Measurements from ENCODE around the gene FSTL5.

FSTL5 gene

GRCh38 chr4:162154862-162155540 is 8.8 kb downstream of the FSTL5 start:
- WGBS, 2 donors (ENCODE audit: extremely low coverage in 2 of 2, insufficient read length in 2 of 2, insufficient replicate concordance in 1 of 2): no CpG with 5 or more reads among the region's 7 CpGs
- no peak for DNase-seq (ENCODE audit: low spot score)
- no peak overlapping the region for H3K18ac ChIP-seq (ENCODE audit: low read length)

GRCh38 chr4:162151850-162152249 is 11.9 kb downstream of the FSTL5 start:
- Histone ChIP-seq H2BK12ac (ENCODE audit: low read length) (no peak overlapping the region), H3K14ac (ENCODE audit: low read length) (no peak overlapping the region), H3K9me3 (replicated peaks in 1 of 2; ENCODE audit: control insufficient read depth in 2 of 2, insufficient read depth in 1 of 2, low read depth in 1 of 2, low read length in 2 of 2) (no peaks in the 10 kb centered on the region), H3K9ac (ENCODE audit: low read depth, low read length, poor library complexity) (no peak overlapping the region), H3K18ac (ENCODE audit: low read length) (no peak overlapping the region), H2AFZ (ENCODE audit: low read length) (peak overlapping the region; percentile 73), H3K79me1 (ENCODE audit: low read depth, low read length) (no peaks in the 10 kb centered on the region), H2BK15ac (ENCODE audit: low read length) (no peak overlapping the region), H3K23ac (ENCODE audit: low read depth, low read length, poor library complexity) (no peak overlapping the region), H3K4me1 (ENCODE audit: control insufficient read depth in 2 of 2, insufficient read depth in 1 of 2, low read depth in 1 of 2, low read length in 2 of 2) (no peaks in the 10 kb centered on the region), H3K27ac (replicated peaks; ENCODE audit: low read length) (no peak overlapping the region), H3K27me3 (ENCODE audit: control insufficient read depth in 3 of 3, insufficient read depth in 3 of 3, low read depth in 1 of 3, low read length in 3 of 3) (no peaks in the 10 kb centered on the region), H3K4me3 (ENCODE audit: low read length in 2 of 2) (no peak overlapping the region), H2BK120ac (ENCODE audit: low read depth, low read length) (no peak overlapping the region), H2AK5ac (ENCODE audit: low read depth, low read length) (no peak overlapping the region), H3K36me3 (replicated peaks in 1 of 2; ENCODE audit: control insufficient read depth in 2 of 2, insufficient read depth in 2 of 2, low read length in 2 of 2) (no peaks in the 10 kb centered on the region), H2BK5ac (ENCODE audit: low read length) (no peak overlapping the region), H3K4ac (ENCODE audit: low read length) (no peak overlapping the region), H4K91ac (ENCODE audit: low read depth, low read length, poor library complexity) (no peak overlapping the region), H4K8ac (ENCODE audit: low read depth, low read length) (no peak overlapping the region), H3K4me2 (ENCODE audit: insufficient read depth, low read length, poor library complexity, severe bottlenecking) (no peak overlapping the region)
- WGBS, 2 donors (ENCODE audit: extremely low coverage in 2 of 2, insufficient read length in 2 of 2, insufficient replicate concordance in 1 of 2): no CpG with 5 or more reads among the region's 4 CpGs
- DNase-seq (ENCODE audit: low spot score): no peak

More at GRCh38 chr4:162154862-162155540, 8.8 kb downstream of the FSTL5 start:
- Histone ChIP-seq H3K36me3 (replicated peaks in 1 of 2; ENCODE audit: control insufficient read depth in 2 of 2, insufficient read depth in 2 of 2, low read length in 2 of 2) (no peaks in the 10 kb centered on the region), H4K8ac (ENCODE audit: low read depth, low read length) (no peak overlapping the region), H2BK12ac (ENCODE audit: low read length) (no peak overlapping the region), H3K9me3 (replicated peaks in 1 of 2; ENCODE audit: control insufficient read depth in 2 of 2, insufficient read depth in 1 of 2, low read depth in 1 of 2, low read length in 2 of 2) (no peaks in the 10 kb centered on the region), H3K79me1 (ENCODE audit: low read depth, low read length) (no peaks in the 10 kb centered on the region), H4K91ac (ENCODE audit: low read depth, low read length, poor library complexity) (no peak overlapping the region), H2AFZ (ENCODE audit: low read length) (no peak overlapping the region), H3K4me1 (ENCODE audit: control insufficient read depth in 2 of 2, insufficient read depth in 1 of 2, low read depth in 1 of 2, low read length in 2 of 2) (no peaks in the 10 kb centered on the region), H3K4me3 (ENCODE audit: low read length in 2 of 2) (no peak overlapping the region), H3K27me3 (ENCODE audit: control insufficient read depth in 3 of 3, insufficient read depth in 3 of 3, low read depth in 1 of 3, low read length in 3 of 3) (no peaks in the 10 kb centered on the region), H3K4me2 (ENCODE audit: insufficient read depth, low read length, poor library complexity, severe bottlenecking) (no peak overlapping the region), H3K4ac (ENCODE audit: low read length) (no peak overlapping the region), H2BK15ac (ENCODE audit: low read length) (no peak overlapping the region), H2BK120ac (ENCODE audit: low read depth, low read length) (no peak overlapping the region), H3K23ac (ENCODE audit: low read depth, low read length, poor library complexity) (no peak overlapping the region), H2BK5ac (ENCODE audit: low read length) (no peak overlapping the region), H2AK5ac (ENCODE audit: low read depth, low read length) (no peak overlapping the region), H3K9ac (ENCODE audit: low read depth, low read length, poor library complexity) (no peak overlapping the region), H3K14ac (ENCODE audit: low read length) (no peak overlapping the region), H3K27ac (replicated peaks; ENCODE audit: low read length) (no peak overlapping the region)

- Histone ChIP-seq H3K14ac (ENCODE audit: low read length) (no peak overlapping the region), H3K9ac (ENCODE audit: low read depth, low read length, poor library complexity) (no peak overlapping the region), H2BK5ac (ENCODE audit: low read length) (no peak overlapping the region), H3K4me3 (ENCODE audit: low read length in 2 of 2) (no peak overlapping the region), H3K27ac (replicated peaks; ENCODE audit: low read length) (no peak overlapping the region), H2AFZ (ENCODE audit: low read length) (no peak overlapping the region), H3K9me3 (replicated peaks in 1 of 2; ENCODE audit: control insufficient read depth in 2 of 2, insufficient read depth in 1 of 2, low read depth in 1 of 2, low read length in 2 of 2) (no peaks in the 10 kb centered on the region), H3K36me3 (replicated peaks in 1 of 2; ENCODE audit: control insufficient read depth in 2 of 2, insufficient read depth in 2 of 2, low read length in 2 of 2) (no peaks in the 10 kb centered on the region), H3K27me3 (ENCODE audit: control insufficient read depth in 3 of 3, insufficient read depth in 3 of 3, low read depth in 1 of 3, low read length in 3 of 3) (no peaks in the 10 kb centered on the region), H2BK15ac (ENCODE audit: low read length) (no peak overlapping the region), H2BK120ac (ENCODE audit: low read depth, low read length) (no peak overlapping the region), H2AK5ac (ENCODE audit: low read depth, low read length) (no peak overlapping the region), H2BK12ac (ENCODE audit: low read length) (no peak overlapping the region), H3K4me1 (ENCODE audit: control insufficient read depth in 2 of 2, insufficient read depth in 1 of 2, low read depth in 1 of 2, low read length in 2 of 2) (no peaks in the 10 kb centered on the region), H3K4me2 (ENCODE audit: insufficient read depth, low read length, poor library complexity, severe bottlenecking) (no peak overlapping the region), H3K4ac (ENCODE audit: low read length) (no peak overlapping the region), H4K91ac (ENCODE audit: low read depth, low read length, poor library complexity) (no peak overlapping the region), H4K8ac (ENCODE audit: low read depth, low read length) (no peak overlapping the region), H3K23ac (ENCODE audit: low read depth, low read length, poor library complexity) (no peak overlapping the region), H3K79me1 (ENCODE audit: low read depth, low read length) (no peaks in the 10 kb centered on the region), H3K18ac (ENCODE audit: low read length) (no peak overlapping the region)
- no peak for DNase-seq (ENCODE audit: low spot score)
Observed at GRCh38 chr4:162151386-162151785, 12.4 kb downstream of the FSTL5 start.

- Histone ChIP-seq H3K4me2 (ENCODE audit: insufficient read depth, low read length, poor library complexity, severe bottlenecking) (no peak overlapping the region), H4K8ac (ENCODE audit: low read depth, low read length) (no peak overlapping the region)
- no CpG with 5 or more reads among the region's 2 CpGs for WGBS, 2 donors (ENCODE audit: extremely low coverage in 2 of 2, insufficient read length in 2 of 2, insufficient replicate concordance in 1 of 2)
Observed at GRCh38 chr4:162149644-162150043, 14.2 kb downstream of the FSTL5 start.

More at GRCh38 chr4:162149644-162150043, 14.2 kb downstream of the FSTL5 start:
- H3K18ac ChIP-seq (ENCODE audit: low read length): no peak overlapping the region
- no peak overlapping the region for H2BK15ac ChIP-seq (ENCODE audit: low read length)
- H3K23ac ChIP-seq (ENCODE audit: low read depth, low read length, poor library complexity): no peak overlapping the region
- no peaks in the 10 kb centered on the region for H3K9me3 ChIP-seq (replicated peaks in 1 of 2; ENCODE audit: control insufficient read depth in 2 of 2, insufficient read depth in 1 of 2, low read depth in 1 of 2, low read length in 2 of 2)
- H2BK5ac ChIP-seq (ENCODE audit: low read length): no peak overlapping the region
- H3K4ac ChIP-seq (ENCODE audit: low read length): no peak overlapping the region
- H3K27me3 ChIP-seq (ENCODE audit: control insufficient read depth in 3 of 3, insufficient read depth in 3 of 3, low read depth in 1 of 3, low read length in 3 of 3): no peaks in the 10 kb centered on the region
- no peak overlapping the region for H2AFZ ChIP-seq (ENCODE audit: low read length)
- no peak overlapping the region for H2AK5ac ChIP-seq (ENCODE audit: low read depth, low read length)
- H3K9ac ChIP-seq (ENCODE audit: low read depth, low read length, poor library complexity): no peak overlapping the region
- no peak overlapping the region for H2BK12ac ChIP-seq (ENCODE audit: low read length)
- no peak overlapping the region for H3K27ac ChIP-seq (replicated peaks; ENCODE audit: low read length)
- no peaks in the 10 kb centered on the region for H3K4me1 ChIP-seq (ENCODE audit: control insufficient read depth in 2 of 2, insufficient read depth in 1 of 2, low read depth in 1 of 2, low read length in 2 of 2)
- H3K4me3 ChIP-seq (ENCODE audit: low read length in 2 of 2): no peak overlapping the region
- H2BK120ac ChIP-seq (ENCODE audit: low read depth, low read length): no peak overlapping the region
- no peak overlapping the region for H3K14ac ChIP-seq (ENCODE audit: low read length)
- no peaks in the 10 kb centered on the region for H3K36me3 ChIP-seq (replicated peaks in 1 of 2; ENCODE audit: control insufficient read depth in 2 of 2, insufficient read depth in 2 of 2, low read length in 2 of 2)
- H3K79me1 ChIP-seq (ENCODE audit: low read depth, low read length): no peaks in the 10 kb centered on the region
- H4K91ac ChIP-seq (ENCODE audit: low read depth, low read length, poor library complexity): no peak overlapping the region
- no peak for DNase-seq (ENCODE audit: low spot score)

Measured in neuronal stem cell (in vitro differentiated cells).